RWPE2 (cell line): ENCODE data around the gene TJP2.

Source experiments
- ATAC-seq: fragments of 200-7000 bp; cut with Tn5 transposase; 3 replicates; pipeline ENCODE4 v1.9.1; 2021; ENCODE audit warnings: low read depth
- DNase-seq: peaks from one replicate; pipeline ENCODE4 v3.0.0-alpha.2; 2020; ENCODE audit warnings: low spot score
- H3K27ac ChIP-seq: fragments of 450-650 bp; 2 replicates; pipeline ENCODE4 v1.5.1; 2017; ENCODE audit warnings: mild to moderate bottlenecking; ENCODE audit not compliant: poor library complexity, severe bottlenecking
- H3K27me3 ChIP-seq: fragments of 250-450 bp; sonication (Bioruptor Pico); 2 replicates; pipeline ENCODE4 v1.5.1; 2021; ENCODE audit warnings: mild to moderate bottlenecking, moderate library complexity; ENCODE audit not compliant: insufficient read depth, poor library complexity, severe bottlenecking
- H3K36me3 ChIP-seq: fragments of 250-450 bp; sonication (Bioruptor Pico); 2 replicates; pipeline ENCODE4 v1.5.1; 2020; ENCODE audit warnings: low read depth, mild to moderate bottlenecking, moderate library complexity
- H3K4me1 ChIP-seq: fragments of 250-450 bp; sonication (Bioruptor Pico); 2 replicates; pipeline ENCODE4 v1.5.1; 2021; ENCODE audit warnings: mild to moderate bottlenecking, moderate library complexity; ENCODE audit not compliant: insufficient read depth, poor library complexity, severe bottlenecking
- H3K4me3 ChIP-seq: fragments of 250-450 bp; sonication (Bioruptor Pico); 2 replicates; pipeline ENCODE4 v1.5.1; 2021; ENCODE audit warnings: mild to moderate bottlenecking, moderate library complexity; ENCODE audit not compliant: severe bottlenecking
- H3K9me3 ChIP-seq: fragments of 250-450 bp; sonication (Bioruptor Pico); 2 replicates; pipeline ENCODE4 v1.5.1; 2021; ENCODE audit warnings: mild to moderate bottlenecking, moderate library complexity; ENCODE audit not compliant: severe bottlenecking
- TF ChIP-seq, protein P1 (sequence below): fragments of 450-650 bp; IDR thresholded peaks from one replicate; pipeline ENCODE4 v1.5.1; 2017; ENCODE audit warnings: mild to moderate bottlenecking, moderate library complexity; ENCODE audit not compliant: poor library complexity, severe bottlenecking

The TJP2 gene

DNA sequence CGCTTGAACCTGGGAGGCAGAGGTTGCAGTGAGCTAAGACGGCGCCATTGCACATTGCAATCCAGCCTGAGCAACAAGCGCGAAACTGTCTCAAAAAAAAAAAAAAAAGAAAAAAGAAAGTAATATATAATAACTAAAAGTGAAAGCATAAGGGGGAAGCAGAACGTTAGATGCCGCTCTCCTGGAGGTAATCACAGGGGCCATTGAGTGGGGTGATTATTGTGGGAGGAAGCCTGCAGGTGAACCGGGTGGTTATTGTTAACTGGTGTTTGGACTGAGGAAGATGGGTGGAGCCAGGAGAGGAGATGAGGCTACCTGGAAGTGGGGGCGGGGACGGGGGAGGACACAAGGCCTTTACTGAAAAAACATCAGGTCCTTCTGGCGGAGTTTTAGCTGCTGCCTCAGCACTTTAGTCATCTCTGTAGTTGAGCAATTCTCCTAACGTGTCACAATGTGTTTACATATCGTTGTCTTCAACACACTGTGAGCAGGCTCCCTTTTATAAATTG lies 5.3 kb upstream of the TJP2 start:
- ATAC-seq = peak; percentile 66
- Histone ChIP-seq H3K36me3 (no peaks in the 10 kb centered on the region), H3K9me3 (no peaks in the 10 kb centered on the region), H3K27me3 (no peaks in the 10 kb centered on the region), H3K4me3 (no peak overlapping the region), H3K4me1 (peaks cover 48% of the 10 kb centered on the region), H3K27ac (peak overlapping the region; percentile 96)
- TF ChIP-seq, protein P1, sequence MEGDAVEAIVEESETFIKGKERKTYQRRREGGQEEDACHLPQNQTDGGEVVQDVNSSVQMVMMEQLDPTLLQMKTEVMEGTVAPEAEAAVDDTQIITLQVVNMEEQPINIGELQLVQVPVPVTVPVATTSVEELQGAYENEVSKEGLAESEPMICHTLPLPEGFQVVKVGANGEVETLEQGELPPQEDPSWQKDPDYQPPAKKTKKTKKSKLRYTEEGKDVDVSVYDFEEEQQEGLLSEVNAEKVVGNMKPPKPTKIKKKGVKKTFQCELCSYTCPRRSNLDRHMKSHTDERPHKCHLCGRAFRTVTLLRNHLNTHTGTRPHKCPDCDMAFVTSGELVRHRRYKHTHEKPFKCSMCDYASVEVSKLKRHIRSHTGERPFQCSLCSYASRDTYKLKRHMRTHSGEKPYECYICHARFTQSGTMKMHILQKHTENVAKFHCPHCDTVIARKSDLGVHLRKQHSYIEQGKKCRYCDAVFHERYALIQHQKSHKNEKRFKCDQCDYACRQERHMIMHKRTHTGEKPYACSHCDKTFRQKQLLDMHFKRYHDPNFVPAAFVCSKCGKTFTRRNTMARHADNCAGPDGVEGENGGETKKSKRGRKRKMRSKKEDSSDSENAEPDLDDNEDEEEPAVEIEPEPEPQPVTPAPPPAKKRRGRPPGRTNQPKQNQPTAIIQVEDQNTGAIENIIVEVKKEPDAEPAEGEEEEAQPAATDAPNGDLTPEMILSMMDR = no peak
- DNase-seq = peak; percentile 94

- no peaks in the 10 kb centered on the region for H3K27me3 ChIP-seq
- H3K4me1 ChIP-seq = peaks cover 49% of the 10 kb centered on the region
- DNase-seq (no peak), ATAC-seq (no peak)
- peak overlapping the region; percentile 96 for H3K27ac ChIP-seq
- TF ChIP-seq, protein P1 = no peak
- H3K9me3 ChIP-seq = no peaks in the 10 kb centered on the region
- H3K36me3 ChIP-seq = no peaks in the 10 kb centered on the region
- H3K4me3 ChIP-seq = no peak overlapping the region
Measured at GRCh38 chr9:69170231-69170630, 3.8 kb upstream of the TJP2 start.

- Histone ChIP-seq H3K27me3 (no peaks in the 10 kb centered on the region), H3K4me3 (no peak overlapping the region), H3K36me3 (no peaks in the 10 kb centered on the region), H3K9me3 (no peaks in the 10 kb centered on the region), H3K27ac (peak overlapping the region; percentile 96), H3K4me1 (peaks cover 57% of the 10 kb centered on the region)
- DNase-seq (peak; percentile 89), ATAC-seq (peak; percentile 73)
- TF ChIP-seq, protein P1 = no peak
Measured at GRCh38 chr9:69171049-69171448, 3.0 kb upstream of the TJP2 start.

DNA sequence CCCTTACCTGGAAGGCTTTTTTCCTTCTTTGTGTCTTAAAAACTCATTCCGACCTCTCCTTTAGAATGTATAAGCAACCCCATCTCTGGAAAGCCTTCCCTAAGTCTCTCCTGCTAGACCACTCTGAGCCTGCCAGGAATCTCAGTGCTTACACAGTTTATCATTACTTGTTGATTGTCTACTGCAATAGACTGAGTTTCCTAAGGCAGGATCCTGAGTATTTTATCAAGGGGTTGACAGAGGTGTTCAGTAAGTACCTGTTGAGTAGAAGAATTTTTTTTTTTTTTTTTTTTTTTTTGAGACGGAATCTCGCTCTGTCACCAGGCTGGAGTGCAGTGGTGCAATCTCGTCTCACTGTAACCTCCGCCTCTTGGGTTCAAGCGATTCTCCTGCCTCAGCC lies 2.6 kb upstream of the TJP2 start:
- ATAC-seq (peak; percentile 0; the same call in 2 of the 3 replicates), DNase-seq (no peak)
- H3K4me3 ChIP-seq = no peak overlapping the region
- H3K9me3 ChIP-seq = no peaks in the 10 kb centered on the region
- peaks cover 61% of the 10 kb centered on the region for H3K4me1 ChIP-seq
- peak overlapping the region; percentile 96 for H3K27ac ChIP-seq
- no peaks in the 10 kb centered on the region for H3K27me3 ChIP-seq
- TF ChIP-seq, protein P1 = no peak
- no peaks in the 10 kb centered on the region for H3K36me3 ChIP-seq

GRCh38 chr9:69172895-69173294 lies 1.2 kb upstream of the TJP2 start:
- H3K4me1 ChIP-seq = peaks cover 73% of the 10 kb centered on the region
- ATAC-seq (no peak), DNase-seq (no peak)
- peak overlapping the region; percentile 96 for H3K27ac ChIP-seq
- TF ChIP-seq, protein P1 = no peak
- no peaks in the 10 kb centered on the region for H3K27me3 ChIP-seq
- H3K36me3 ChIP-seq = no peaks in the 10 kb centered on the region
- no peak overlapping the region for H3K4me3 ChIP-seq
- no peaks in the 10 kb centered on the region for H3K9me3 ChIP-seq
